CD8-positive, alpha-beta memory T cell (primary cell): ENCODE data around the gene RPRD1A. TPM values are rescaled to one million over a fixed set of nuclear protein-coding genes. Genes with fewer than 3 reads are reported as not detected.
A peak's percentile ranks its signal among the peaks of the same experiment; 100 is the strongest.

Source experiments
- CTCF ChIA-PET: fragments of 350-600 bp; sonication (Branson Sonifier 250); formaldehyde crosslinking; loops from one replicate; lab custom pipeline; 2021; ENCODE audit warnings: antibody characterized with exemption; lab: Charles Lee
- POLR2A ChIA-PET: fragments of 350-600 bp; sonication (Branson Sonifier 250); formaldehyde crosslinking; loops from one replicate; lab custom pipeline; 2021; ENCODE audit warnings: antibody characterized with exemption; lab: Charles Lee
- DNase-seq, 5 donors: peaks; one replicate each; pipeline versions ENCODE4 v3.0.0 to v3.0.0-alpha.2; 2020 to 2022; ENCODE audit warnings: mixed read lengths in 1 of 5
- H3K27ac ChIP-seq: one replicate; pipeline ENCODE4 v1.7.0; 2013; ENCODE audit warnings: low read depth, mild to moderate bottlenecking, low read length, moderate library complexity
- H3K27me3 ChIP-seq: 2 replicates; pipeline ENCODE4 v1.7.0; 2013; ENCODE audit warnings: low read length, mild to moderate bottlenecking; ENCODE audit not compliant: insufficient read depth, poor library complexity, severe bottlenecking
- H3K36me3 ChIP-seq: 2 replicates; pipeline ENCODE4 v1.7.0; 2013; ENCODE audit warnings: mild to moderate bottlenecking, low read length, moderate library complexity; ENCODE audit not compliant: insufficient read depth
- H3K4me1 ChIP-seq: 2 replicates; pipeline ENCODE4 v1.7.0; 2013; ENCODE audit warnings: mild to moderate bottlenecking, low read length, moderate library complexity; ENCODE audit not compliant: insufficient read depth
- H3K4me3 ChIP-seq: 2 replicates; pipeline ENCODE4 v1.7.0; 2013; ENCODE audit warnings: mild to moderate bottlenecking, low read length
- H3K9me3 ChIP-seq: 2 replicates; pipeline ENCODE4 v1.7.0; 2013; ENCODE audit warnings: mild to moderate bottlenecking, low read length
- H3K27ac Mint-ChIP-seq, 8 donors: one replicate each; pipeline ENCODE4 v1.8.0; 2020 to 2021; ENCODE audit warnings: mixed read lengths in 8 of 8, mild to moderate bottlenecking in 6 of 8, inconsistent platforms in 3 of 8, moderate library complexity in 3 of 8
- H3K27me3 Mint-ChIP-seq, 2 donors: one replicate each; pipeline ENCODE4 v1.8.0; 2020 to 2021; ENCODE audit warnings: mixed read lengths in 2 of 2, mild to moderate bottlenecking in 1 of 2, moderate library complexity in 1 of 2
- H3K36me3 Mint-ChIP-seq, 3 donors: one replicate each; pipeline ENCODE4 v1.8.0; 2020 to 2021; ENCODE audit warnings: mixed read lengths in 3 of 3, inconsistent platforms in 1 of 3, mild to moderate bottlenecking in 1 of 3
- H3K4me1 Mint-ChIP-seq, 3 donors: one replicate each; pipeline ENCODE4 v1.8.0; 2020 to 2021; ENCODE audit warnings: mixed read lengths in 3 of 3, inconsistent platforms in 1 of 3, mild to moderate bottlenecking in 1 of 3
- H3K4me3 Mint-ChIP-seq, 7 donors: one replicate each; pipeline ENCODE4 v1.8.0; 2020 to 2021; ENCODE audit warnings: mixed read lengths in 7 of 7, mild to moderate bottlenecking in 6 of 7, moderate library complexity in 4 of 7, inconsistent platforms in 2 of 7
- H3K9me3 Mint-ChIP-seq, 5 donors: one replicate each; pipeline ENCODE4 v1.8.0; 2020 to 2022; ENCODE audit warnings: mixed read lengths in 5 of 5, mild to moderate bottlenecking in 3 of 5, moderate library complexity in 2 of 5, inconsistent platforms in 1 of 5
- polyA plus RNA-seq: library from polyadenylated mRNA; unstranded; fragments of 300-500 nt; fragmentation: Illumina TruSeq; gene quantifications from one replicate; pipeline ENCODE4 v1.2.3, GENCODE V29; 2021
- total RNA-seq, 2 experiments: library from RNA; stranded (reverse); gene quantifications; one replicate each; pipeline ENCODE4 v1.2.3, GENCODE V29; 2021

The RPRD1A gene
- total and polyA plus RNA-seq, 3 experiments from 2014 or later = 8.7 to 23.5 (median 22.0) TPM

DNA sequence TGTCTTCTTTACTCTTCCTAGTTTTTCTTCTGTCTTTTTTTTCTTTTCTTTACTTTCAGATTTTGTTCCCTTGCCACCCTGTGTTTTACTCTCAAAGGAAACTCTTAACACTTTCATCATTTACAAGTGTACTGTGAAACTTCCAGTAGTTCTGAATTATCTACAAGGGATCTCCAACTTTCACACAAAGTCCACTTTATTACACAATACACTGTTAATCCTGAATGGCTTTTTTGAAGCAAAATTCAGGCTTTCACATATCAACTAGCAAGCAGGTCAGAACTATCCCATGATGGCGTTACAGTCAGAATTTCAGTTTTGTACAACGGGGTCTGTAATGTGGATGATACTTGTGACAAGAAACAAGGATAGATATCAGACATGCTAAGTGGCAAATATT, 60.4 kb downstream of the RPRD1A start:
- H3K4me3 ChIP-seq = no peak overlapping the region
- no peak overlapping the region for H3K27ac ChIP-seq
- no peaks in the 10 kb centered on the region for H3K4me1 Mint-ChIP-seq
- no peaks in the 10 kb centered on the region for H3K4me1 ChIP-seq
- no peak overlapping the region for H3K4me3 Mint-ChIP-seq
- CTCF ChIA-PET = interaction anchor here (2.1 kb wide), 1 partner anchor 11 kb away, joined by 11 read pairs; no protein-coding TSS in a partner anchor
- no peaks in the 10 kb centered on the region for H3K36me3 Mint-ChIP-seq
- H3K27me3 Mint-ChIP-seq = peaks cover 0 to 1% of the 10 kb centered on the region in 2 donors
- H3K36me3 ChIP-seq = no peaks in the 10 kb centered on the region
- H3K27me3 ChIP-seq = no peaks in the 10 kb centered on the region
- H3K9me3 ChIP-seq = no peaks in the 10 kb centered on the region
- H3K27ac Mint-ChIP-seq = no peak overlapping the region
- H3K9me3 Mint-ChIP-seq = no peaks in the 10 kb centered on the region
- POLR2A ChIA-PET = no interaction called here
- DNase-seq = no peak

DNA sequence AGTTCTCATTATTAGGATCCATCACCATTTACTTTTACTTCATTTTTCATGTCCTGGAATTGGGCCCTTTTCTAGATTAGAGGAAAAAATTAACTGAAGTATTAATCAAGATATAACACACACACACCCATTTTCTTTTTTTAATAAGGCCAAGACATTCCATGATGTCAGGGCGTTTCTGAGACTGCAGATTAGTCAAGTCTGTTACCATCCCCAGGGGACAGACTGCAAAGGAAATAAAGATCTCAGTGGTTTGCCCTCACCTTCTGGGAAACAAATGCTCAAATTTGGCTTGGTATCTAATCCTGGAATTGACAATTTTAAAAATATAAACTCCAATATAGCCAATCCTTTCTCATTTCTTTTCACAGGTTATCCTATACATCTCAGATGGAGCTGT, 67.4 kb downstream of the RPRD1A start:
- Mint-ChIP-seq H3K9me3 (no peaks in the 10 kb centered on the region), H3K36me3 (no peaks in the 10 kb centered on the region), H3K4me1 (no peaks in the 10 kb centered on the region), H3K27me3 (peaks cover 0 to 1% of the 10 kb centered on the region in 2 donors), H3K27ac (no peak overlapping the region), H3K4me3 (no peak overlapping the region)
- Histone ChIP-seq H3K4me3 (no peak overlapping the region), H3K36me3 (no peaks in the 10 kb centered on the region), H3K27ac (no peak overlapping the region), H3K4me1 (no peaks in the 10 kb centered on the region), H3K9me3 (no peaks in the 10 kb centered on the region), H3K27me3 (no peaks in the 10 kb centered on the region)
- ChIA-PET POLR2A (no interaction called here), CTCF (no interaction called here)
- DNase-seq = no peak

DNA sequence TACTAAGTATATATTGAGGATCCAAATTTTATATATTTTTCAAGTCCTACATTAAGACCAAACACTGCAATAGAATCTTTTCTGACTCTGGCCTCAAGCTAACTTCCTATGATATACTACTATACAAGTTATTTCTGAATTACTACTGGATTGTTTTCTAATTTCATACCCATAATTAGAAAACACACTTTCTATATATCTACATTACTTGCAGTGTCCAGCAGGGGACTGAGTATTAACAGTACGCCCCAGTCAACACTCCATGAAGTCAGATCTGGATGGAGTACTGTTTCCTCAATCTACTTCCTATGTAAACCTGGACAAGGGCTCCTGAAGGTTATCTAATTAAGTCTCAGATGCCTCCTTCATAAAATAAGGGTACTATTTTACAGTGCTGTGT, 68.4 kb downstream of the RPRD1A start:
- ChIA-PET CTCF (no interaction called here), POLR2A (no interaction called here)
- H3K4me1 Mint-ChIP-seq = no peaks in the 10 kb centered on the region
- Histone ChIP-seq H3K27ac (no peak overlapping the region), H3K27me3 (no peaks in the 10 kb centered on the region), H3K9me3 (no peaks in the 10 kb centered on the region), H3K4me3 (no peak overlapping the region), H3K4me1 (no peaks in the 10 kb centered on the region), H3K36me3 (no peaks in the 10 kb centered on the region)
- peaks cover 0 to 1% of the 10 kb centered on the region in 2 donors for H3K27me3 Mint-ChIP-seq
- DNase-seq = no peak
- peak overlapping the region in 1 of 8 donors; percentile 19 for H3K27ac Mint-ChIP-seq
- H3K36me3 Mint-ChIP-seq = no peaks in the 10 kb centered on the region
- no peak overlapping the region for H3K4me3 Mint-ChIP-seq
- H3K9me3 Mint-ChIP-seq = no peaks in the 10 kb centered on the region

DNA sequence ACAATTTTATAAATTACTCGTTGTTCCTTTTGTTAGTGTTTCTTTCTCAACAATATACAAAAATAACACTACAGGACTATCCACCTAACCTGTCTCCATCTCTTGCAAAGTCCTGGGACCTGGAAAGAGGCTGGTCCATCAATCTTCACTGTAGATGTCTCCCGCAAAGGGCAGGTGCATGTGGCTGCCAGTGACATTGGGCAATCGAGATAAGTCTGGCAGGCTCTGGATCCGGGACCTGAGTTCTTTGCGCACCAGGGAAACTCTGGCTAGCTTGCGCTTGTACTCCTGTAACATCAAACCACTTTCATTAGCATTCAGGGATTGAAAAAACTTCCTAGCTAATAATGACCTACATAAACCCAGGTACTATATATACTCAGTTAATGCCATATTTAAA, 74.3 kb downstream of the RPRD1A start:
- Histone ChIP-seq H3K4me1 (no peaks in the 10 kb centered on the region), H3K27me3 (no peaks in the 10 kb centered on the region), H3K36me3 (peaks cover 4% of the 10 kb centered on the region), H3K4me3 (no peak overlapping the region), H3K9me3 (no peaks in the 10 kb centered on the region), H3K27ac (no peak overlapping the region)
- H3K9me3 Mint-ChIP-seq = no peaks in the 10 kb centered on the region
- peaks cover 0 to 32% (median 2%) of the 10 kb centered on the region in 3 donors for H3K36me3 Mint-ChIP-seq
- DNase-seq = no peak
- H3K4me3 Mint-ChIP-seq = no peak overlapping the region
- H3K27me3 Mint-ChIP-seq = no peaks in the 10 kb centered on the region
- POLR2A ChIA-PET = no interaction called here
- no peaks in the 10 kb centered on the region for H3K4me1 Mint-ChIP-seq
- H3K27ac Mint-ChIP-seq = no peak overlapping the region
- CTCF ChIA-PET = interaction anchor here (1.5 kb wide), 1 partner anchor 12 kb away, joined by 3 read pairs; no protein-coding TSS in a partner anchor

DNA sequence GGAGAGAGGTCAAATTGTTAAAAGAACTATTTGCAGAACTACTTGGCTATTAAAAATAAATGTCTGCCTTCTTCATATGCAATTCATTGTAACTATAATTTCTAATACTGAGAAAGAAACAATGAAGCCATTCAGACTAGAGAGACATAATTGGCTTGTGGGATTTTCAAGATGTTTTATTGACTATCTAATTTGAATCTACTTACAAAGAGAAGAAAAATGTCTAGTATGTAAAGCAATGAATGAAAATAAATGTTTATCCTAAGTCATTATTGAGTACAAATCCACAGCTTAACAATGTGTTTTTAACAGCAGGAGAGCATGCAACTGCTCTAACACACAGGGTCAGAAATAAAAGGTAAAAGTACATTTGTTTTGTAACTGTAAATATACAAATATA, 75.7 kb downstream of the RPRD1A start:
- no peak for DNase-seq
- Histone ChIP-seq H3K27ac (no peak overlapping the region), H3K4me3 (no peak overlapping the region), H3K4me1 (no peaks in the 10 kb centered on the region), H3K9me3 (no peaks in the 10 kb centered on the region), H3K27me3 (no peaks in the 10 kb centered on the region), H3K36me3 (peaks cover 4% of the 10 kb centered on the region)
- CTCF ChIA-PET = no interaction called here
- H3K4me1 Mint-ChIP-seq = no peaks in the 10 kb centered on the region
- H3K27me3 Mint-ChIP-seq = no peaks in the 10 kb centered on the region
- H3K36me3 Mint-ChIP-seq = peaks cover 2 to 41% (median 3%) of the 10 kb centered on the region in 3 donors
- POLR2A ChIA-PET = no interaction called here
- H3K9me3 Mint-ChIP-seq = no peaks in the 10 kb centered on the region
- H3K27ac Mint-ChIP-seq = no peak overlapping the region
- no peak overlapping the region for H3K4me3 Mint-ChIP-seq

DNA sequence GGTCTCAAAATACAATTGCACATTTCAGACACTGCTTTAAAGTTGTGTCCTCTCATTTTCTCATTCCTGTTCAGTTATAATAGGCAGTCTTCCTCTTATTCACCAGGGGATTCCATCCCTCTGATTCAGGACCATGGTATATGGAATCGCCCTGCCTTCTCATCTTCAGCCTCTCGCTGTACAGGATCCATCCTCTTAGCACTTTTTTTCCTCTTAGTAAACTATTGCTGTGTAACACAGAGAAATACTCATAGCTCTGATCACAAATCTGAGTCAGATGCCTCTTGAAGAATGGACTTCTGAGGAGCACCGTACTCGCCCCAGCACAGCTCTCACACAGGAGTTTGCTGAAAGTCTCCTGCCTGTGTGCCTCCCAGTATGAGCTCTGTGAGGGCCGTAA, 83.5 kb downstream of the RPRD1A start:
- peaks cover 0 to 4% (median 0%) of the 10 kb centered on the region in 3 donors for H3K4me1 Mint-ChIP-seq
- H3K27me3 ChIP-seq = no peaks in the 10 kb centered on the region
- no peaks in the 10 kb centered on the region for H3K4me1 ChIP-seq
- peak overlapping the region in 1 of 8 donors; percentile 1 for H3K27ac Mint-ChIP-seq
- H3K4me3 Mint-ChIP-seq = no peak overlapping the region
- DNase-seq = no peak
- H3K4me3 ChIP-seq = no peak overlapping the region
- ChIA-PET POLR2A (no interaction called here), CTCF (no interaction called here)
- H3K9me3 ChIP-seq = no peaks in the 10 kb centered on the region
- H3K27ac ChIP-seq = no peak overlapping the region
- peaks cover 25 to 60% (median 27%) of the 10 kb centered on the region in 3 donors for H3K36me3 Mint-ChIP-seq
- H3K9me3 Mint-ChIP-seq = no peaks in the 10 kb centered on the region
- H3K36me3 ChIP-seq = peaks cover 8% of the 10 kb centered on the region
- H3K27me3 Mint-ChIP-seq = no peaks in the 10 kb centered on the region

DNA sequence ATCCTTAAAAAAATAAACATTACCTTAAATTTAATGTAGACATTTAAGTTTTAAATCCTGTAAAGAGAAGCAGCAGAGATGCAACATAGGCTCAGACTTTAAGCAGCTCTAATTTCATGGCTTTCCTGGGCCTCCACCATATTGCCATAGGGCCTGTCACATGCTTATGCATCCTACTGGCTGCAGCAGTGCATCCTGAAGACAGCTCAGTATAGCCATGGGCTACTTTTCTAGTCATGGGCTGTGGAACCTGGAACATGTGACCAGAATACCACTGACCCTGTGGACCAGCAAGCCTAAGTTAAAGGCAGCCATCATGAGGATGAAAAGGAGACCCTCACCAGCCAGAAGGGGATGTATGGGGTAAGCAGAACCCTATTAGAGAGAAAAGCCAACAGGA, 84.2 kb downstream of the RPRD1A start:
- Histone ChIP-seq H3K9me3 (no peaks in the 10 kb centered on the region), H3K4me1 (no peaks in the 10 kb centered on the region), H3K27me3 (no peaks in the 10 kb centered on the region), H3K36me3 (peaks cover 13% of the 10 kb centered on the region), H3K27ac (no peak overlapping the region), H3K4me3 (no peak overlapping the region)
- Mint-ChIP-seq H3K4me1 (peaks cover 0 to 4% (median 0%) of the 10 kb centered on the region in 3 donors), H3K27ac (peak overlapping the region in 1 of 8 donors; percentile 48), H3K4me3 (no peak overlapping the region), H3K27me3 (no peaks in the 10 kb centered on the region), H3K36me3 (peaks cover 29 to 61% (median 34%) of the 10 kb centered on the region in 3 donors), H3K9me3 (no peaks in the 10 kb centered on the region)
- no peak for DNase-seq
- POLR2A ChIA-PET = no interaction called here
- CTCF ChIA-PET = no interaction called here

DNA sequence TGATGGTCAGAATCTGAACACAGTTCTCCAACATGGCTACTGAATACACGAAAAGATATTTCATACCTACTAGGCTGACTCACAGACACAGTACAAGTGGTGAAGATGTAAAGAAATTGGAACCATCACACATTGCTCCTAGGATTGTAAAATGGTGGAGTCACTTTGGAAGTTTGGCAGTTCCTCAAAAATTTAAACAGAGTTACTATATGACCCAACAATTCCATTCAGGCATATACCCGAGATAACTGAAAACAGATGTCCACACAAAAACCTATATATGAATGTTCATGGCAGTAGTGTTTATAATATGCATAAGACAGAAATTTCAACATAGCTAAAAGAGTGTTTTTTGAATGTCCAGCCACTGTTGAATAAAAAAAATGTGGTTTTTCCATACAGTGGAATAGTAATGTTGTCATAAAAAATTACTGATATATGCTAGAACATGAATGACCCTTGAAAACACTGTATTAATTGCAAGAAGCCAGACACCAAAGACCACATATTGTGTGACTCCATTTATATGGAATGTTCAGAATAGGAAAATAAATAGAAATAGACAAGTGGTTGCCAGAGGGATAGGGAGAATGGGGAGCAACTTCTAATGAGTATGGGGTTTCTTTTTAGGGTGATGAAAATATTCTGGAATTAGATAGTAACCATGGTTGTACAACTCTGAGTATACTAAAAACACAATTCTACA, 84.8 kb downstream of the RPRD1A start:
- Mint-ChIP-seq H3K4me1 (peaks cover 4 to 9% (median 5%) of the 10 kb centered on the region in 3 donors), H3K27ac (peak overlapping the region in 1 of 8 donors; percentile 18), H3K9me3 (no peaks in the 10 kb centered on the region), H3K4me3 (no peak overlapping the region), H3K27me3 (no peaks in the 10 kb centered on the region), H3K36me3 (peaks cover 33 to 65% (median 38%) of the 10 kb centered on the region in 3 donors)
- Histone ChIP-seq H3K9me3 (no peaks in the 10 kb centered on the region), H3K4me1 (no peaks in the 10 kb centered on the region), H3K27ac (no peak overlapping the region), H3K4me3 (no peak overlapping the region), H3K27me3 (no peaks in the 10 kb centered on the region), H3K36me3 (peaks cover 18% of the 10 kb centered on the region)
- CTCF ChIA-PET = no interaction called here
- no peak for DNase-seq
- POLR2A ChIA-PET = no interaction called here
